Adrenal gland (tissue), 12 donors: ENCODE measurements around the gene AKNAD1. TPM values are rescaled to one million over a fixed set of nuclear protein-coding genes. Genes with fewer than 3 reads are reported as not detected.
A peak's percentile ranks its signal among the peaks of the same experiment; 100 is the strongest.

ENCODE experiments used
- DNase-seq, 7 donors: peaks; one replicate each; pipeline ENCODE4 v3.0.0-alpha.2; 2019 to 2020
- H3K27ac ChIP-seq, 5 donors: fragments of 200-600 bp; sonication (generic) in 4 of 5; 1 replicate in 3 of 5; 2 replicates in 2 of 5; pipeline versions ENCODE4 v1.5.1 to v1.8.0; 2016 to 2020; ENCODE audit warnings: mild to moderate bottlenecking in 1 of 5
- H3K27me3 ChIP-seq: fragments of 200-600 bp; 2 replicates; pipeline ENCODE4 v1.8.0; 2021
- H3K36me3 ChIP-seq, 2 donors: fragments of 200-600 bp; replicated peaks in 1 of 2; 1 replicate in 1 of 2; 2 replicates in 1 of 2; pipeline versions ENCODE4 v1.5.1 to v1.8.0; 2018 to 2022
- H3K4me1 ChIP-seq, 2 donors: fragments of 200-600 bp; replicated peaks in 1 of 2; 1 replicate in 1 of 2; 2 replicates in 1 of 2; pipeline versions ENCODE4 v1.5.1 to v1.8.0; 2018 to 2021
- H3K4me3 ChIP-seq, 4 donors: fragments of 200-600 bp; sonication (generic) in 3 of 4; one replicate each; pipeline ENCODE4 v1.5.1; 2016 to 2018
- H3K9me3 ChIP-seq, 3 donors: fragments of 200-600 bp; sonication (generic) in 1 of 3; replicated peaks in 1 of 3; 1 replicate in 2 of 3; 2 replicates in 1 of 3; pipeline versions ENCODE4 v1.5.1 to v1.8.0; 2016 to 2021
- CTCF ChIP-seq, 6 experiments: fragments of 450-650 bp in 4 of 6; fragments of 200-600 bp in 2 of 6; sonication (generic) in 1 of 6; IDR thresholded peaks; 1 replicate in 5 of 6; 2 replicates in 1 of 6; pipeline versions ENCODE4 v1.5.1 to v1.8.0; 2016 to 2021; ENCODE audit warnings: antibody characterized with exemption in 6 of 6, mild to moderate bottlenecking in 2 of 6, moderate library complexity in 1 of 6
- POLR2A ChIP-seq, 2 donors: fragments of 450-650 bp; IDR thresholded peaks; one replicate each; pipeline ENCODE4 v1.6.1; 2017; ENCODE audit warnings: antibody characterized with exemption in 2 of 2, mild to moderate bottlenecking in 2 of 2, moderate library complexity in 1 of 2
- WGBS, 4 donors: extraction: QIAGEN DNeasy Blood & Tissue Kit in 2 of 4; methylation state at CpG; one replicate each; pipeline versions ENCODE4 v1.1.5 to v1.1.7; 2013 to 2017; 5-methylcytosine and 5-hydroxymethylcytosine counted together
- intact Hi-C, 2 donors: fragments of 100-400 bp; cut with DNase I; formaldehyde crosslinking; loops; one replicate each; pipeline versions ENCODE4 v1.14.1 to v1.15.0; 2022 to 2023
- polyA plus RNA-seq, 3 donors: library from polyadenylated mRNA; stranded (reverse); fragments of 200-250 nt in 2 of 3; fragments of 350-450 nt in 1 of 3; fragmentation: Illumina TruSeq in 1 of 3; extraction: RNeasy Lipid Tissue Mini Kit (QIAGEN cat#74804) in 1 of 3; gene quantifications; one replicate each; pipeline ENCODE4 v1.2.3, GENCODE V29; 2013 to 2014
- total RNA-seq, 9 donors: library from RNA; depleted of rRNA in 4 of 9; stranded (reverse); fragments of >200 nt in 4 of 9; fragments of 120-200 nt in 1 of 9; fragmentation: NEBNext Ultra II Directional in 1 of 9; extraction: Animal tissue kit (Norgen Biotek cat#: 25700) in 1 of 9; gene quantifications; one replicate each; pipeline versions ENCODE4 v1.1.0 to v1.2.4, GENCODE V29; 2013 to 2023
- donor health status: healthy with polysubstance abuse.
- donor health status: Bipolar disorder and iron deficiency.
- donor health status: DM: yes; HTN: yes; CAD: no.
- donor health status: DM: no; HTN: no; CAD: no.
- donor health status: DM: no; HTN: no; CAD: no.
- donor health status: DM: yes; HTN: yes; CAD: no.

AKNAD1 gene
- total and polyA plus RNA-seq, 12 donors, result 0.35 to 8.5 (median 1.4) TPM; not detected in 3

GRCh38 chr1:108877348-108878159 is 20.7 kb upstream of the AKNAD1 start:
- Histone ChIP-seq H3K4me1 (peaks cover 0 to 11% of the 10 kb centered on the region in 2 donors), H3K27me3 (no peaks in the 10 kb centered on the region), H3K4me3 (peak overlapping the region; percentile 59 to 82 (median 67)), H3K36me3 (no peaks in the 10 kb centered on the region), H3K27ac (peak overlapping the region in 3 of 5 donors; percentile 6 to 59 (median 55)), H3K9me3 (no peaks in the 10 kb centered on the region)
- intact Hi-C loops, result no loop called here
- WGBS, 4 donors, result 1 to 4% (median 3%) methylated on average over 30 of the region's 30 CpGs
- no peak for TF ChIP-seq CTCF (IDR thresholded peaks at IDR 0.05)
- DNase-seq, result peak in 4 of 7 donors; percentile 16 to 28 (median 24)

GRCh38 chr1:108871050-108871724 is 14.3 kb upstream of the AKNAD1 start:
- intact Hi-C loops, result no loop called here
- Histone ChIP-seq H3K36me3 (no peaks in the 10 kb centered on the region), H3K9me3 (no peaks in the 10 kb centered on the region), H3K4me3 (no peak overlapping the region), H3K4me1 (peaks cover 0 to 4% of the 10 kb centered on the region in 2 donors), H3K27ac (no peak overlapping the region), H3K27me3 (no peaks in the 10 kb centered on the region)
- WGBS, 4 donors, result 74 to 80% (median 76%) methylated on average over 5 of the region's 5 CpGs
- no peak for TF ChIP-seq POLR2A (IDR thresholded peaks at IDR 0.05)
- no peak for TF ChIP-seq CTCF (IDR thresholded peaks at IDR 0.05)
- no peak for DNase-seq

- H3K27me3 ChIP-seq, result no peaks in the 10 kb centered on the region
- WGBS, 4 donors, result 42 to 67% (median 53%) methylated on average over 4 of the region's 4 CpGs
- H3K9me3 ChIP-seq, result no peaks in the 10 kb centered on the region
- peaks cover 0 to 7% of the 10 kb centered on the region in 2 donors for H3K4me1 ChIP-seq
- DNase-seq, result no peak
- no peak overlapping the region for H3K4me3 ChIP-seq
- no peaks in the 10 kb centered on the region for H3K36me3 ChIP-seq
- intact Hi-C loops, result no loop called here
- H3K27ac ChIP-seq, result no peak overlapping the region
- TF ChIP-seq POLR2A (IDR thresholded peaks at IDR 0.05) (no peak), CTCF (IDR thresholded peaks at IDR 0.05) (no peak)
These were observed 8.5 kb upstream of the AKNAD1 start for GRCh38 chr1:108865316-108865910.

- H3K27me3 ChIP-seq, result no peaks in the 10 kb centered on the region
- no peak overlapping the region for H3K27ac ChIP-seq
- intact Hi-C loops, result no loop called here
- DNase-seq, result no peak
- no peaks in the 10 kb centered on the region for H3K9me3 ChIP-seq
- H3K4me1 ChIP-seq, result peaks cover 0 to 7% of the 10 kb centered on the region in 2 donors
- TF ChIP-seq CTCF (IDR thresholded peaks at IDR 0.05), result no peak
- no peak for TF ChIP-seq POLR2A (IDR thresholded peaks at IDR 0.05)
- H3K36me3 ChIP-seq, result no peaks in the 10 kb centered on the region
- 89 to 97% (median 93%) methylated on average over 4 of the region's 4 CpGs for WGBS, 4 donors
- H3K4me3 ChIP-seq, result no peak overlapping the region
These were observed 7.1 kb upstream of the AKNAD1 start for GRCh38 chr1:108863984-108864383.
